ENCODE results near the gene CSF2RB.

CSF2RB gene

GRCh38 chr22:36954251-36955014, 41.0 kb downstream of the CSF2RB start:
- no peak for DNase-seq (ENCODE audit: low spot score)
- H3K27ac ChIP-seq, result no peak overlapping the region
- TF ChIP-seq CTCF (IDR thresholded peaks at IDR 0.05), result no peak
- H3K4me3 ChIP-seq, result no peak overlapping the region

GRCh38 chr22:36955691-36956090, 42.3 kb downstream of the CSF2RB start:
- H3K4me3 ChIP-seq, result no peak overlapping the region
- DNase-seq (ENCODE audit: low spot score), result no peak
- H3K27ac ChIP-seq, result no peak overlapping the region
- TF ChIP-seq CTCF (IDR thresholded peaks at IDR 0.05), result no peak

GRCh38 chr22:36958366-36958765, 44.9 kb downstream of the CSF2RB start:
- no peak for DNase-seq (ENCODE audit: low spot score)
- no peak for TF ChIP-seq CTCF (IDR thresholded peaks at IDR 0.05)
- H3K27ac ChIP-seq, result no peak overlapping the region
- H3K4me3 ChIP-seq, result no peak overlapping the region

- no peak overlapping the region for H3K27ac ChIP-seq
- H3K4me3 ChIP-seq, result no peak overlapping the region
- no peak for TF ChIP-seq CTCF (IDR thresholded peaks at IDR 0.05)
- DNase-seq (ENCODE audit: low spot score), result no peak
Observed at GRCh38 chr22:36961626-36962025, 48.2 kb downstream of the CSF2RB start.

GRCh38 chr22:36963302-36963701, 49.9 kb downstream of the CSF2RB start:
- no peak overlapping the region for H3K4me3 ChIP-seq
- no peak overlapping the region for H3K27ac ChIP-seq
- TF ChIP-seq CTCF (IDR thresholded peaks at IDR 0.05), result no peak
- no peak for DNase-seq (ENCODE audit: low spot score)

GRCh38 chr22:36964106-36964505, 50.7 kb downstream of the CSF2RB start:
- Histone ChIP-seq H3K4me3 (no peak overlapping the region), H3K27ac (no peak overlapping the region)
- no peak for TF ChIP-seq CTCF (IDR thresholded peaks at IDR 0.05)
- DNase-seq (ENCODE audit: low spot score), result no peak

GRCh38 chr22:36965696-36966095, 52.3 kb downstream of the CSF2RB start:
- Histone ChIP-seq H3K27ac (no peak overlapping the region), H3K4me3 (no peak overlapping the region)
- no peak for TF ChIP-seq CTCF (IDR thresholded peaks at IDR 0.05)
- no peak for DNase-seq (ENCODE audit: low spot score)
